Keratinocyte (primary cell): ENCODE measurements around the gene C2orf81. TPM values are rescaled to one million over a fixed set of nuclear protein-coding genes. Genes with fewer than 3 reads are reported as not detected.

Source experiments
- DNase-seq: peaks from one replicate; pipeline ENCODE4 v3.0.0-alpha.2; 2011; ENCODE audit warnings: low read depth, missing footprints, low spot score
- FAIRE-seq: peaks from 2 replicates; lab custom pipeline; 2011; peaks lifted over from hg19 to GRCh38; lab: Jason Lieb, UNC
- H2AFZ ChIP-seq: 2 replicates; pipeline ENCODE4 v1.6.0; 2012; ENCODE audit warnings: low read length, control low read depth, inconsistent platforms; ENCODE audit not compliant: control insufficient read depth
- H3K27ac ChIP-seq: 2 replicates; pipeline ENCODE4 v1.5.1; 2011; ENCODE audit warnings: low read length; ENCODE audit not compliant: control insufficient read depth, insufficient read depth
- H3K27me3 ChIP-seq: 3 replicates; pipeline ENCODE4 v1.6.0; 2011; ENCODE audit warnings: low read length; ENCODE audit not compliant: control insufficient read depth, insufficient read depth; ENCODE audit errors: extremely low read depth
- H3K36me3 ChIP-seq, 2 experiments: 2 replicates in 1 of 2; 3 replicates in 1 of 2; pipeline ENCODE4 v1.5.1; 2011; ENCODE audit warnings: low read length in 2 of 2, mild to moderate bottlenecking in 1 of 2; ENCODE audit not compliant: control insufficient read depth in 2 of 2, insufficient read depth in 2 of 2; ENCODE audit errors: extremely low read depth in 1 of 2
- H3K4me1 ChIP-seq: 3 replicates; pipeline ENCODE4 v1.5.1; 2011; ENCODE audit warnings: low read length; ENCODE audit not compliant: control insufficient read depth, insufficient read depth; ENCODE audit errors: extremely low read depth
- H3K4me2 ChIP-seq: 3 replicates; pipeline ENCODE4 v1.6.0; 2011; ENCODE audit warnings: low read depth, low read length; ENCODE audit not compliant: control insufficient read depth, insufficient read depth; ENCODE audit errors: extremely low read depth
- H3K4me3 ChIP-seq, 3 experiments: fragments of 200-600 bp in 1 of 3; sonication (generic) in 1 of 3; 2 replicates in 2 of 3; 3 replicates in 1 of 3; pipeline ENCODE4 v1.5.1; 2011 to 2016; ENCODE audit warnings: low read length in 3 of 3, mild to moderate bottlenecking in 3 of 3, control low read depth in 2 of 3, inconsistent platforms in 1 of 3, low read depth in 1 of 3, mixed read lengths in 1 of 3, mixed run types in 1 of 3, moderate library complexity in 1 of 3; ENCODE audit not compliant: control insufficient read depth in 2 of 3, insufficient read depth in 2 of 3; ENCODE audit errors: extremely low read depth in 1 of 3
- H3K79me2 ChIP-seq: 2 replicates; pipeline ENCODE4 v1.6.0; 2012; ENCODE audit warnings: low read length; ENCODE audit not compliant: control insufficient read depth, insufficient read depth
- H3K9ac ChIP-seq: 3 replicates; pipeline ENCODE4 v1.6.0; 2011; ENCODE audit warnings: low read length; ENCODE audit not compliant: control insufficient read depth, insufficient read depth; ENCODE audit errors: extremely low read depth
- H3K9me1 ChIP-seq: 3 replicates; pipeline ENCODE4 v1.6.0; 2011; ENCODE audit warnings: low read length; ENCODE audit not compliant: control insufficient read depth, insufficient read depth; ENCODE audit errors: extremely low read depth
- H3K9me3 ChIP-seq: 2 replicates; pipeline ENCODE4 v1.5.1; 2012; ENCODE audit warnings: low read depth, low read length; ENCODE audit not compliant: control insufficient read depth
- H4K20me1 ChIP-seq: 3 replicates; pipeline ENCODE4 v1.6.0; 2011; ENCODE audit warnings: low read length; ENCODE audit not compliant: control insufficient read depth, insufficient read depth; ENCODE audit errors: extremely low read depth
- EZH2 ChIP-seq: IDR thresholded peaks from one replicate; pipeline ENCODE4 v1.6.1; 2012; ENCODE audit warnings: inconsistent platforms, mild to moderate bottlenecking, low read length, moderate library complexity
- dilution Hi-C: fragments of 300-500 bp; cut with MboI; formaldehyde crosslinking; loops from one replicate; pipeline ENCODE4 v1.7.0; 2020; ENCODE audit warnings: low sequenced_read_pairs; ENCODE audit not compliant: extremely low pct_ligation_motif_present
- polyA plus RNA-seq, 5 experiments: library from polyadenylated mRNA; depleted of rRNA in 3 of 5; stranded (reverse) in 3 of 5; stranded (forward) in 1 of 5; unstranded in 1 of 5; fragments of >200 nt; gene quantifications; 1 replicate in 1 of 5; 2 replicates in 3 of 5; 3 replicates in 1 of 5; pipeline versions ENCODE4 v1.2.1 to v1.2.3, GENCODE V29; 2011 to 2012; ENCODE audit warnings: missing spikeins in 2 of 5, low read depth in 1 of 5, low replicate concordance in 1 of 5
- TF ChIP-seq, protein P1 (sequence below), 3 experiments: IDR thresholded peaks in 1 of 3; conservative IDR thresholded peaks in 1 of 3; optimal IDR thresholded peaks in 1 of 3; 2 replicates in 2 of 3; 3 replicates in 1 of 3; pipeline versions ENCODE3 to v1.5.1; 2011; ENCODE audit warnings: low read length in 3 of 3, mild to moderate bottlenecking in 3 of 3, moderate library complexity in 2 of 3, control low read depth in 1 of 3, inconsistent platforms in 1 of 3; ENCODE audit not compliant: insufficient read depth in 2 of 3; ENCODE audit errors: extremely low read depth in 1 of 3

The C2orf81 gene
- polyA plus RNA-seq, 1 donor (not counting 4 experiments of a cell fraction or from before 2014, with no cell fraction given), result 0.58 TPM

DNA sequence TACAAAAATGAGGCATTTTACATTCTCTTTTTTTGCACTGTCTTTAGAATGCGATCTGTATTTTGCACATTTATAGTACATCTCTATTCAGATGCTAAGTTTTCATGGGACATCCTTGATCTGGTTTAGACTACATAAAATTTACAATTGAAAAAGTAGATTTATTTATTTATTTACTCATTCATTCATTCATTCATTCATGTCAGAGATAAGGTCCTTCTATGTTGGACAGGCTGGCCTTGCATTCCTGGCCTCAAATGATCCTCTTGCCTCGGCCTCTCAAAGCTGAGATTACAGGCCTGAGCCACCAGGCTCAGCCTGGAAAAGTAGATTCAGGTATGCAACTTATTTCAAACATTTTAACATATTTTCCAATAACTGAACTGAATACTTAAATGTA is 25.3 kb downstream of the C2orf81 start:
- dilution Hi-C loops, result no loop called here
- Histone ChIP-seq H3K36me3 (no peaks in the 10 kb centered on the region), H3K4me3 (no peak overlapping the region), H3K9me1 (no peaks in the 10 kb centered on the region), H3K9me3 (no peaks in the 10 kb centered on the region), H3K79me2 (peaks cover 5% of the 10 kb centered on the region), H3K27ac (no peak overlapping the region), H3K4me1 (peaks cover 3% of the 10 kb centered on the region), H3K9ac (no peak overlapping the region), H2AFZ (no peak overlapping the region), H3K27me3 (no peaks in the 10 kb centered on the region), H4K20me1 (no peaks in the 10 kb centered on the region), H3K4me2 (no peak overlapping the region)
- FAIRE-seq (no peak), DNase-seq (no peak)
- TF ChIP-seq, protein P1, sequence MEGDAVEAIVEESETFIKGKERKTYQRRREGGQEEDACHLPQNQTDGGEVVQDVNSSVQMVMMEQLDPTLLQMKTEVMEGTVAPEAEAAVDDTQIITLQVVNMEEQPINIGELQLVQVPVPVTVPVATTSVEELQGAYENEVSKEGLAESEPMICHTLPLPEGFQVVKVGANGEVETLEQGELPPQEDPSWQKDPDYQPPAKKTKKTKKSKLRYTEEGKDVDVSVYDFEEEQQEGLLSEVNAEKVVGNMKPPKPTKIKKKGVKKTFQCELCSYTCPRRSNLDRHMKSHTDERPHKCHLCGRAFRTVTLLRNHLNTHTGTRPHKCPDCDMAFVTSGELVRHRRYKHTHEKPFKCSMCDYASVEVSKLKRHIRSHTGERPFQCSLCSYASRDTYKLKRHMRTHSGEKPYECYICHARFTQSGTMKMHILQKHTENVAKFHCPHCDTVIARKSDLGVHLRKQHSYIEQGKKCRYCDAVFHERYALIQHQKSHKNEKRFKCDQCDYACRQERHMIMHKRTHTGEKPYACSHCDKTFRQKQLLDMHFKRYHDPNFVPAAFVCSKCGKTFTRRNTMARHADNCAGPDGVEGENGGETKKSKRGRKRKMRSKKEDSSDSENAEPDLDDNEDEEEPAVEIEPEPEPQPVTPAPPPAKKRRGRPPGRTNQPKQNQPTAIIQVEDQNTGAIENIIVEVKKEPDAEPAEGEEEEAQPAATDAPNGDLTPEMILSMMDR (optimal IDR thresholded peaks at IDR 0.05 in 1 of 3, IDR thresholded peaks at IDR 0.05 in 1 of 3, conservative IDR thresholded peaks at IDR 0.05 in 1 of 3; ENCODE audit: extremely low read depth in 1 of 3, insufficient read depth in 2 of 3, low read length in 3 of 3), result no peak
- no peak for TF ChIP-seq EZH2

DNA sequence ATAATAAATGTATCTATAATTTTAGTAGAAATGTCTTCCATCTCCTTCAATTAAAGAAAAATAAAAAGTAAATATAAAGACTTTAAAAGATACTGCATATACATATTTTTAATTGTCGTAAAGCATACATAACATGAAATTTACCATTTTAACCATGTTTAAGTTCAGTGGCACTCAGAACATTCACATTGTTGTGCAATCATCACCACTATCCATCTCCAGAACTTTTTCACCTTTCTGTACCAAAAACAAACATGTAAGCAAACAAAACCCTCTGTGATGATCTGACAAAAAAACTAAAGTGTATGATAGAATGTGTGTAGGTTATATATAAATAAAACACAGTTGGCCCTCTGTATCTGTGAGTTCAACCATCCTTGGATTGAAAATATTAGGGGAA is 27.9 kb downstream of the C2orf81 start:
- FAIRE-seq, result no peak

More for the DNA sequence above, 27.9 kb downstream of the C2orf81 start:
- no peaks in the 10 kb centered on the region for H3K9me1 ChIP-seq
- no peak overlapping the region for H2AFZ ChIP-seq
- H3K27ac ChIP-seq, result no peak overlapping the region
- dilution Hi-C loops, result no loop called here
- H3K27me3 ChIP-seq, result no peaks in the 10 kb centered on the region
- no peaks in the 10 kb centered on the region for H3K9me3 ChIP-seq
- no peak for DNase-seq
- H3K9ac ChIP-seq, result no peak overlapping the region
- H3K4me1 ChIP-seq, result peaks cover 12% of the 10 kb centered on the region
- no peak overlapping the region for H3K4me2 ChIP-seq
- TF ChIP-seq EZH2, result no peak
- TF ChIP-seq, protein P1 (optimal IDR thresholded peaks at IDR 0.05 in 1 of 3, IDR thresholded peaks at IDR 0.05 in 1 of 3, conservative IDR thresholded peaks at IDR 0.05 in 1 of 3; ENCODE audit: extremely low read depth in 1 of 3, insufficient read depth in 2 of 3, low read length in 3 of 3), result no peak
- H3K4me3 ChIP-seq, result no peak overlapping the region
- H3K36me3 ChIP-seq, result peaks cover 0 to 6% of the 10 kb centered on the region in 2 experiments
- H3K79me2 ChIP-seq, result peaks cover 31% of the 10 kb centered on the region
- no peaks in the 10 kb centered on the region for H4K20me1 ChIP-seq
